Heart left ventricle (tissue), 16 donors: ENCODE results near the gene HUNK. TPM values are rescaled to one million over a fixed set of nuclear protein-coding genes. Genes with fewer than 3 reads are reported as not detected.

Experiments used
- ATAC-seq, 4 donors: fragments of 200-7000 bp; cut with Tn5 transposase; one replicate each; pipeline ENCODE4 v1.9.1; 2020 to 2022; ENCODE audit warnings: moderate library complexity in 4 of 4, mild to moderate bottlenecking in 3 of 4, moderate number of reproducible peaks in 1 of 4
- DNase-seq, 5 donors: peaks; one replicate each; pipeline ENCODE4 v3.0.0-alpha.2; 2020
- H3K27ac ChIP-seq, 12 donors: fragments of 200-600 bp; sonication (generic) in 4 of 12; one replicate each; pipeline versions ENCODE4 v1.5.0 to v1.8.0; 2016 to 2022; ENCODE audit warnings: mild to moderate bottlenecking in 2 of 12
- H3K27me3 ChIP-seq, 9 donors: fragments of 200-600 bp; sonication (generic) in 2 of 9; one replicate each; pipeline versions ENCODE4 v1.5.1 to v1.8.0; 2016 to 2022; ENCODE audit warnings: mild to moderate bottlenecking in 3 of 9
- H3K36me3 ChIP-seq, 9 donors: fragments of 200-600 bp; sonication (generic) in 2 of 9; one replicate each; pipeline versions ENCODE4 v1.5.0 to v1.8.0; 2018 to 2022; ENCODE audit warnings: mild to moderate bottlenecking in 2 of 9
- H3K4me1 ChIP-seq, 12 donors: fragments of 200-600 bp; sonication (generic) in 4 of 12; one replicate each; pipeline versions ENCODE4 v1.5.0 to v1.8.0; 2016 to 2022; ENCODE audit warnings: mild to moderate bottlenecking in 3 of 12
- H3K4me3 ChIP-seq, 12 donors: fragments of 200-600 bp; sonication (generic) in 4 of 12; one replicate each; pipeline versions ENCODE4 v1.5.0 to v1.8.0; 2017 to 2022; ENCODE audit warnings: mild to moderate bottlenecking in 9 of 12, moderate library complexity in 4 of 12
- H3K9me3 ChIP-seq, 12 donors: fragments of 200-600 bp; sonication (generic) in 4 of 12; one replicate each; pipeline versions ENCODE4 v1.5.0 to v1.8.0; 2016 to 2022; ENCODE audit warnings: mild to moderate bottlenecking in 1 of 12
- CTCF ChIP-seq, 12 donors: fragments of 200-600 bp; sonication (generic) in 4 of 12; IDR thresholded peaks; one replicate each; pipeline versions ENCODE4 v1.5.0 to v1.8.0; 2018 to 2022; ENCODE audit warnings: antibody characterized with exemption in 12 of 12, mild to moderate bottlenecking in 5 of 12
- POLR2A ChIP-seq, 2 donors: fragments of 450-650 bp; IDR thresholded peaks; one replicate each; pipeline ENCODE4 v1.6.1; 2017; ENCODE audit warnings: antibody characterized with exemption in 2 of 2, mild to moderate bottlenecking in 2 of 2, moderate library complexity in 2 of 2
- WGBS, 4 donors: extraction: QIAGEN DNeasy Blood & Tissue Kit in 2 of 4; methylation state at CpG; one replicate each; pipeline versions ENCODE4 v1.1.5 to v1.1.7; 2013 to 2018; 5-methylcytosine and 5-hydroxymethylcytosine counted together
- intact Hi-C, 10 donors: fragments of 100-400 bp; cut with DNase I; formaldehyde crosslinking; loops; one replicate each; pipeline versions ENCODE4 v1.11.1 to v1.14.2; 2022
- polyA plus RNA-seq, 2 donors: library from polyadenylated mRNA; stranded (reverse); fragments of 200-250 nt; gene quantifications; one replicate each; pipeline ENCODE4 v1.2.3, GENCODE V29; 2013
- total RNA-seq, 9 donors: library from RNA; depleted of rRNA in 2 of 9; stranded (reverse); fragments of >200 nt in 2 of 9; fragmentation: NEBNext Ultra II Directional in 3 of 9; extraction: Animal tissue kit (Norgen Biotek cat#: 25700) in 3 of 9; gene quantifications; one replicate each; pipeline versions ENCODE4 v1.1.0 to v1.2.4, GENCODE V29; 2016 to 2023
- donor health status: ischemic (EF 13 %, LVEDD 7.1; RV severe dilation, severe dysfunction).
- donor health status: healthy with polysubstance abuse.
- donor health status: DM: no; HTN: yes; CAD: no.
- donor health status: DM: no; HTN: no; CAD: no.
- donor health status: ischemic (EF 25% LVEDD 6.9; RV normal size, moderate dysfunction).
- donor health status: ischemic (EF 25% LVEDD 5.7; RV mildly dilated, moderate dysfunction).
- donor health status: healthy.
- donor health status: DM: yes; HTN: yes; CAD: no.
- donor health status: ischemic (EF 35%, LVEDD 5.7; RV mildly dilated, moderate dysfunction).
- donor health status: nonischemic (EF 11% LVEDD 7.7; RV severe dilation, severe dysfunction).
- donor health status: DM: yes; HTN: yes; CAD: no.
- donor health status: PGD.
- donor health status: ischemic (EF 29% LVEDD 5.4; RV normal size, mild dysfunction).
- donor health status: nonischemic (EF 23%, LVEDD 6.1; RV moderate dilation, normal function).

HUNK gene
- total and polyA plus RNA-seq, 11 donors = 0.02 to 1.4 (median 0.22) TPM

DNA sequence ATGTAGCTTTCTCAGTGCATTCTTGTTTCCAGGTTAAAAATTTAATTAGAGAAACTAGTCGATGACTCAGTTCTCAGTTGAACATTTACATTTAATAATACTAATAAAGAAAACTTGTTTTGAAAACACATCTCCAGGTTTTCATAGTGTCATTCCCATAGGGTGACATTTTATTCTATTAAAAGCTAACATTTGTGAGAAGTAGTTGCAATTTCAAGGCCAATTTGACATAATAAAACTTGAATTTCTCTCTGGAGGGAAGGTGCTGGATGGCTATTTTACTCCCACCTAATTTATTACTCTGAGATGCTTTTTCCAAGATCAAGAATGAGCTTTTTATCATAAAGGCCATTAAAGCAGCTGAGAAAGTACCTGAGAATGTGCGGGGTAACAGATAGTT lies 16.6 kb downstream of the HUNK start:
- TF ChIP-seq POLR2A (IDR thresholded peaks at IDR 0.05) (no peak), CTCF (IDR thresholded peaks at IDR 0.05) (no peak)
- Histone ChIP-seq H3K27ac (no peak overlapping the region), H3K9me3 (no peaks in the 10 kb centered on the region), H3K4me1 (no peaks in the 10 kb centered on the region), H3K27me3 (peaks cover 0 to 15% (median 0%) of the 10 kb centered on the region in 9 donors), H3K36me3 (no peaks in the 10 kb centered on the region), H3K4me3 (no peak overlapping the region)
- 85 to 88% (median 87%) methylated on average over 2 of the region's 2 CpGs for WGBS, 4 donors
- intact Hi-C loops = no loop called here
- ATAC-seq (no peak), DNase-seq (no peak)

GRCh38 chr21:31892686-31893085 lies 19.9 kb downstream of the HUNK start:
- ATAC-seq = no peak
- H3K9me3 ChIP-seq = no peaks in the 10 kb centered on the region
- no peaks in the 10 kb centered on the region for H3K36me3 ChIP-seq
- H3K27ac ChIP-seq = no peak overlapping the region
- no peaks in the 10 kb centered on the region for H3K4me1 ChIP-seq
- peaks cover 0 to 3% (median 0%) of the 10 kb centered on the region in 9 donors for H3K27me3 ChIP-seq
- no peak overlapping the region for H3K4me3 ChIP-seq
- TF ChIP-seq POLR2A (IDR thresholded peaks at IDR 0.05) = no peak
- TF ChIP-seq CTCF (IDR thresholded peaks at IDR 0.05) = no peak
- intact Hi-C loops = no loop called here
- 57 to 62% (median 60%) methylated on average over 9 of the region's 9 CpGs for WGBS, 4 donors
- DNase-seq = no peak

- H3K4me1 ChIP-seq = no peaks in the 10 kb centered on the region
- no peak overlapping the region for H3K27ac ChIP-seq
- ATAC-seq (no peak), DNase-seq (no peak)
- H3K36me3 ChIP-seq = no peaks in the 10 kb centered on the region
- no peak overlapping the region for H3K4me3 ChIP-seq
- TF ChIP-seq CTCF (IDR thresholded peaks at IDR 0.05) = no peak
- no peak for TF ChIP-seq POLR2A (IDR thresholded peaks at IDR 0.05)
- 66 to 78% (median 72%) methylated on average over 6 of the region's 6 CpGs for WGBS, 4 donors
- H3K27me3 ChIP-seq = peaks cover 0 to 3% (median 0%) of the 10 kb centered on the region in 9 donors
- intact Hi-C loops = no loop called here
- no peaks in the 10 kb centered on the region for H3K9me3 ChIP-seq
Observed at GRCh38 chr21:31893851-31894415, 21.1 kb downstream of the HUNK start.

DNA sequence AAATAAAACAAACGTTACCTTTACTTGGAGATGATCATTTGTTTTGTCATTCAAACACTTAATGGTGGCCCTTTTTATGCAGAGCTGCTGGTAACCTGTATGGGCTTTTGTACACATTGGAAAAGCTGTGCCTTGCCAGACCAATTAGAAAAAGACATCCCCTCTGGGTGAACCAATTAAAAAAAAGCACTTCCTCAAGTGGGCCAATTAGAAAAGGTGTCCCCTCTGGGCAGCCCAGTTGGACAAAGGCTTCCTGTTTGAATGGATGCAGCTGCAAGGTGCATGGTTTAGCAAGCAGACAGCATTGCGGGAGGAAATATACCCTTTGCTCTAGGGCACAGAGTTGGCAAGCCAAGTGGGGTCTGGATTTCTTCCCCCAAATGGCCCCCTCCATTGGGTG lies 21.6 kb downstream of the HUNK start:
- intact Hi-C loops = no loop called here
- H3K27me3 ChIP-seq = peaks cover 0 to 3% (median 0%) of the 10 kb centered on the region in 9 donors
- H3K27ac ChIP-seq = no peak overlapping the region
- no peak for TF ChIP-seq POLR2A (IDR thresholded peaks at IDR 0.05)
- no peak for TF ChIP-seq CTCF (IDR thresholded peaks at IDR 0.05)
- ATAC-seq (no peak), DNase-seq (no peak)
- H3K36me3 ChIP-seq = no peaks in the 10 kb centered on the region
- H3K4me1 ChIP-seq = no peaks in the 10 kb centered on the region
- WGBS, 4 donors = 86 to 94% (median 92%) methylated on average over 2 of the region's 2 CpGs
- H3K4me3 ChIP-seq = no peak overlapping the region
- H3K9me3 ChIP-seq = no peaks in the 10 kb centered on the region
